Tongue (tissue), 2 donors: ENCODE data around the gene RAF1. TPM values are rescaled to one million over a fixed set of nuclear protein-coding genes. Genes with fewer than 3 reads are reported as not detected.
"Not testable (repeated sequence)": the region's sequence is repeated elsewhere in the genome, so short reads cannot be mapped to it uniquely, and the experiment has no call there.

Source experiments
- DNase-seq: peaks from one replicate; pipeline ENCODE4 v3.0.0-alpha.2; 2015
- total RNA-seq: library from RNA; depleted of rRNA; stranded (reverse); fragments of >200 nt; gene quantifications from one replicate; pipeline ENCODE4 v1.2.3, GENCODE V29; 2014

The RAF1 gene
- total RNA-seq, 1 donor from 2014 or later: 156 TPM

DNA sequence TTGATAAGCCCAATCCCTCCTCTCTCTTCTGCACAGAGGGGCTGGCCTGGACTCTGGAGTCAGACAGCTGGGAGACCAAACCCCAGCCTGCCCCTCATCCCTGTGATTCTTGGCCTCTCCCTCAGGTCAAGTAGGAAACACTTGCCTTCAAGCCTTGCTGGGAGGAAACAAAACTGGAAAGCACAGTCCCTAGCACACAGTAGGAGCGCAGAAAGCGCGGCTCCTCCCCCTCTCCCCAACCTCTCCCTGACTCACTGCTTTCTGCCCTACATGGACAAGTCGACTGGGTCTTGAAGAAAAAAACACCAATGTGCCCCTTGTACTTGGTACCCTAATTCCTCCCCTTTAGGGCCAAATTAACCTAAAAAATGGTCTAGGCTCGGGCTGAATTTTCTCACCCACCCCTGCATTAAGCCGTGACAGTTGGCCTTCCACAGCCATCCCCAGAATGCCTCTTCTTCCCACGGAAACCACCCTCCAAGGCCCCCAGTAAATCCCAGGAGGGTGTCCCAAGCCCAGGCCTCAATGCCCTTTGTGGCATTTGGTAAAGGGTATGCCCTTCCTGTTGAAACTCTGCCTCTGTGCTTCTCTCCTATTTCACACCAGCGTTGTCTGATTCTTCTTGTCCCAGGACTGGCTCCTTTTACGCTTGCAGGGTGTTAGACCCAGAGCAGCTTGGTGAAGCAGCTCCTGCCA, 11.3 kb upstream of the RAF1 start:
- no peak for DNase-seq

DNA sequence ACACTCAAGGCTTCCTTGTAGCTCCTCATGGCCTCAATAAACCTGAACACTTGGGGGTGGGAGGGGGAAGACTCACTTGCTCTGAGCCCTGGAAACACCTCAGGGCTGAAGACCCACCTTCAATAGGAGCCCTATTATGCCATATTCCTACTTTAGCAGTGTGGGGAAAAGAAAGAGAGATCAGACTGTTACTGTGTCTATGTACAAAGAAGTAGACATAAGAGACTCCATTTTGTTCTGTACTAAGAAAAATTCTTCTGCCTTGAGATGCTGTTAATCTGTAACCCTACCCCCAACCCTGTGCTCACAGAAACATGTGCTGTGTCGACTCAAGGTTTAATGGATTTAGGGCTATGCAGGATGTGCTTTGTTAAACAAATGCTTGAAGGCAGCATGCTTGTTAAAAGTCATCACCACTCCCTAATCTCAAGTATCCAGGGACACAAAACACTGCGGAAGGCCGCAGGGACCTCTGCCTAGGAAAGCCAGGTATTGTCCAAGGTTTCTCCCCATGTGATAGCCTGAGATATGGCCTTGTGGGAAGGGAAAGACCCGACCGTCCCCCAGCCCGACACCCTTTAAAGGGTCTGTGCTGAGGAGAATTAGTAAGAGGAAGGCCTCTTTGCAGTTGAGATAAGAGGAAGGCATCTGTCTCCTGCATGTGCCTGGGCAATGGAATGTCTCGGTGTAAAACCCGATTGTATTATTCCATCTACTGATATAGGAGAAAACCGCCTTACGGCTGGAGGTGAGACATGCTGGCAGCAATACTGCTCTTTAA, 10.2 kb upstream of the RAF1 start:
- not testable (repeated sequence) for DNase-seq

DNA sequence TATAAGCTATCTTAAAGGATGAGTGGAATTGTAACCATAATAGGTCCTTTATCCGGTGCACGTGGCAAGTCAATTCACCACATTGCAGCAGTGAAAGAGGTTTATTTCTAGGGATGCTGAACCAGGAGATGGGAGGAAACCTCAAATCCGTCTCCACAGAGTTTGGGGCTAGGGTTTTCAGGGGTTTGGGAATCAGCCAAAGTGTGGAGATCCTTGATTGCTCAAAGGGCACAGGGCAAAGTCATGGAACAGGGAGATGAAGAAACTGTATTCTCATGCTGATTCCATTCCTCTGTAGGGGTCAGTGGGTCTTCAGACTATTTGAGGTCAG, 7.2 kb upstream of the RAF1 start:
- DNase-seq: no peak

DNA sequence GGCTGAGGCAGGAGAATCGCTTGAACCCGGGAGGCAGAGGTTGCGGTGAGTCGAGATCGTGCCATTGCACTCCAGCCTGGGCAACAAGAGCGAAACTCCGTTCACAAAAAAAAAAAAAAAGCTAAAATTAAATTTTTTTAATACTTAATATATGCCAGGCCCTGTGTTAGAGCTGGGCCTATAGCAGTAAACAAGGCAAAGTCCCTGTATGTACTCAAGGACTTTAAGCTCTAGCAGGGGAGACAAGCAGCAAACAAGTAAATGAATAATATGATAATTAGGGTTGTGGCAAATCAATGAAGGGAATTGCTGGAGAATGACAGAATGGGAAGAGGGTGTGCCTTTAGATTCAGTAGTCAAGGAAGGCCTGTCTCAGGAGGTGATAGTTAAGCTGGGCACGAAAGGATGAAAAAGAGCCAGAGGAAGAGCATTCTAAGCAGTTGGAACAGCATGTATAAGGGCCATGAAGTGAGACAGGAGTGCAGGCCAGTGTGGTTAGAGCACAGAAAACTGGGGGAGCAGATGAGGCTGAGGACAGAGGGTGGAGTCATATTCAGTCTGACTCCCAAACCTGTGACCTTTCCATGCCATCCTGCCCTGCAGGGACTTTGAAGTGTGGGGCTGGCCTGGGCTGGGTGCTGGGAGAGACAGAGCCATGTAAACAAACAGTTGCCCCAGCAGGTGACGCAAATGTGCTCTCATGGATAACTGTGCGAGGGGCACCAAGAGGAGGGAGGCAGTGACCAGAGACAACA, 6.6 kb upstream of the RAF1 start:
- no peak for DNase-seq

DNA sequence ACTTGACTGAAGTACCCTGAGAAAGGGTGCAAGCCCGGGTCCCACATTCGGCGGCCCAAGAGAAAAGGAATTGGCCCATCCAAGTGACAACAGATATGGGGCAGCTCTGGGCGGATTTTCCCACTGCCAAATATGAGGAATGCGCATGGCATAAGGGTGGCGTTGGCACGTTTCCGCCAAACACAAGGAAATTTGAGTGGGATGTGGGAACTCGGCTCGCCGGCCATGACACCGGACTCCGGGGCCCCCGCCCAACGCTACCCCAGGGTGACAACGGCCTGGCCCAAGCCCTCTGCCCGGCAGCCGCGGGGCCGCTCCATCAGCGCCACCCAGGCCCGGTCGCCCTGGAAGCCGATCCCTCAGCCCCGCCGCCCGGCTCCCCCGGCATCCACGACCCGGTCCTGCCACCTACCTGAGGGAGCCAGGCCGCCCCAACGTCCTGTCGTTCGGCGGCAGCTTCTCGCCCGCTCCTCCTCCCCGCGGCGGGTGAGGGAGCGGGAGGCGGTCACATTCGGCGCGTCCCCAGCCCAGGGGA, 449 bp downstream of the RAF1 start:
- peak; percentile 67 for DNase-seq

DNA sequence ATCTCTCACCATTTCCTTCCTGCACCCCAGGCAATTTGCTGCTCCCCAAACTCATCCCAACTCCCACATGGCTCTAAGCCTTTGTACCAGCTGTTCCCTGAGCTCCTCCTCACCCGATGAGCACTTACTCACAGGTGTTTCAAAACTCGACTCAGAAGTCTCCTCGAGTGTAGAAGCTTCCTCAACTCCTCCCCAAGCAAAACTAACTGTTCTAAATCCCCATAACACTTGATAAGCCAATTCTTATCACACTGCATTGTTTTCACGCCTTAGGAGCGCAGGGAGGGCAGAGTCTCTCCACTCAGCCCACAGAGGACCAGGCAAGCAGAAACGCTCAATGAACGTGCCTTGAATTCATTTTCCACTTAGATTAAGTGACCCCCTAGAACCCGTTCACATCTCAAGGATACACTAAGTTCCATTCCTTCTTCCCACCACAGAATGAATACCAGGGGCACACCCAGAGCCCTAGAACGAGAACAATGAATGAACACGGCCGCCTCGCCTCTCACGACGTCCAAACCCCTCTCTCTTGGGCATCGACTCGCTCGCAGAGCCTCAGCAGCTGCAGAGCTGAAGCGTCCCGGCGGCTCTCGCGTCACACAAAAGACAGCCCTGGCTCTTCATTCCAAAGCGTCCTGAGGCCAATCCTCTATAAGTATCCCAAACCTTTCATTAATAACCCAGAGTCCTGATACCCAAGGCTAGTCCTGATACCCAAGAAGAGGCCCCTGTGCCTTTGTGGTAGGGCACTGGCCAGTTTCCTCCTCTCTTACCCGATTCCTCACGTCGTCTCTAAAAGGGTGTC, 1.1 kb downstream of the RAF1 start:
- DNase-seq: peak; percentile 82

DNA sequence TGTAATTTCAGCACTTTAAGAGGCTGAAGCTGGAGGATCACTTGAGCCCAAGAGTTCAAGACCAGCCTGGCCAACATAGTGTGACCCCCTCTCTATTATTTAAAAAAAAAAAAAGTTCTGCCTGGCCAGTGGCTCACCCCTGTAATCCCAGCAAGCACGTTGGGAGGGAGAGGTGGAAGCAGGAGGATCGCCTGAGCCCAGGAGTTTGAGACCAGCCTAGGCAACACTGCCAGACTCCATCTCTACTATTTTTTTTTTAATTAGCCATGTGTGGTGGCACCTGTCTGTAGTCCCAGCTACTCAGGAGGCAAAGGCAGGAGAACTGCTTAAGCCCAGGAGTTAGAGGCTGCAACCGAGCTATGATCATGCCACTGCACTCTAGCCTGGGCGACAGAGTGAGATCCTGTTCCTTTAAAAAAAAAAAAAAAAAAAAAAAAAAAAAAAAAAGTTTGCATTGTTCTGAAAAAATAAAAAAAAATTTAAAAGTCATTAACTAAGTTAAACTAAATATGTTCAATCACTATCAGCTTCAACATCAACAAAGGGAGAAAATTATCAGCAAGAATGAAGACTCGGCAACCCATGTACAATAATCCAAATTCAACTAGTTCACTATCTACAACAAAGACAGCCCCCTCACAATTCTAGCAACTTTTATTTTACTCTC, 1.9 kb downstream of the RAF1 start:
- DNase-seq: no peak

DNA sequence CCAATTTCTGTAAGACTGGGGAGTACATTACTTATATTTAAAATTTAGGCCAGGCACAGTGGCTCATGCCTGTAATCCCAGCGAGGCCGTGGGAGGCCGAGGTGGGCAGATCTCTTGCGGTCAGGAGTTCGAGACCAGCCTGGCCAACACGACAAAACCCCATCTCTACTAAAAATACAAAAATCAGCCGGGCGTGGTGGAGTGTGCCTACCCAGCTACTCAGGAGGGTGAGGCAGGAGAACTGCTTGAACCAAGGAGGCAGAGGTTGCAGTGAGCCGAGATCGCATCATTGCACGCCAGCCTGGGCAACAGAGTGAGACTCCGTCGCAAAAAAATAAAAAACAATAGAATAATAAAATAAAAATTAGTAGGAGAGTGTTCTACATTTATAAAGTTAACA, 2.5 kb downstream of the RAF1 start:
- not testable (repeated sequence) for DNase-seq

DNA sequence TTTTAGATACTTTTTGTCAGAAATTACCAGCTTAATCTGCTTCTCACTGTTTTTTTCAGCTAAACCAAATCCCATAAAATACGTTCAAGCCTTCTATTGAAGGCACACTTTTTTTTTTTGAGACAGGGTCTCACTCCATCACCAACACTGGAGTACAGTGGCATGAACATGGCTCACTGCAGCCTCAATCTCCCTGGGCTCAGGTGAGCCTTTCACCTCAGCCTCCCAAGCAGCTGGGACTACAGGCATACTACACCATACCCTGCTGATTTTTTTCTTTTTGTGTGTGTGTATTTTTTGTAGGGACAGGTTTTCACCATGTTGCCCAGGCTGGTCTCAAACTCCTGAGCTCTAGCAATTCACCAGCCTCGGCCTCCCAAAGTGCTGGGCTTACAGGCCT, 3.7 kb downstream of the RAF1 start:
- DNase-seq: no peak

DNA sequence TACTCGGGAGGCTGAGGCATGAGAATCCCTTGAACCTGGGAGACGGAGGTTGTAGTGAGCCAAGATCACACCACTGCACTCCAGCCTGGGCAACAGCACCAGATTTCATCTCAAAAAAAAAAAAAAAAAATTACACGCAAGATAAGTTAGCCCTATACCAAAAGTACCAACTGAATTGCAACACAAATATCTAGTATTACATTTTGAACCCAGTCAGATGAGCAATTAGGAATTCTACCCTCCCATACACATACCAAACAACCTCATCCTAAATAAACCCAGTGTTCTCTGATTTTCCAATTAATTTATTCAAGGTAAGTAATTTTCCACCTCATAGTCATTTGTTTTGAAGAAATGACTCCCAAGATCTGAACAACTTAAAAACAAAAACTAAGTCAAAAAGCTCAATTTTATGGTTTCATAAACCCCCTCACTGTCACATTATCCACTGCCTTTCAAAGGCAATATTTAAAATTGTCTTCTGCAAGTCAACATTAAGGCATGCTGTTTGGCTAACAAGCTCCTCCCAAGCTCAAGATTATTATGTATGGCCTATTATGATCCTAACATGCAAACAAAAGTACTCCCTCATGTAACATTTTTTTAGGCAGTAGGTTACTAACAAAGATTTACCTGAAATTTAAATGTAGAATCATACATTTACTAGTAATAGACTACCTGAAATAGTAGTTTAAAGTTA, 4.5 kb downstream of the RAF1 start:
- DNase-seq: no peak

DNA sequence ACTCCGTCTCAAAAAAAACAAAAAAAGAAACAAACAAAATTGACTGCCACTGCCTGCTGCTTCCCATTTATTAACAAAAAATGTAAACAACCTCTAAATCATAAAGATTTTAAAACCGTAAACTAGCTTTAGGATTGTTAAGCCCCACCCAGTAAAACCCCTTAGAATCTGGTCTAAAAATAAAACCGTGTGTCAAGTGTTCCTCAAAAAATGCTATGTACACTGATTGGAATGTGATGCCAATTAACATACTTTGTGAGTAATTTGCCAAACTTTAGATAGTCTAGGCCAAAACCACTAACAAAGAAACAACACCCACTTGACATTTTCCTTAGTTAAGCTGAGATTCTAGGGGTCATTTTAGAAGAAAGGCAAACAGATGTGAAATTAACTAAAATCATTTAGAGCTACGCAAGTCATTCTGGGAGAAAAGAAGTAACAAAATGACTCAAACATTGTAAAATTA, 5.3 kb downstream of the RAF1 start:
- peak; percentile 39 for DNase-seq

DNA sequence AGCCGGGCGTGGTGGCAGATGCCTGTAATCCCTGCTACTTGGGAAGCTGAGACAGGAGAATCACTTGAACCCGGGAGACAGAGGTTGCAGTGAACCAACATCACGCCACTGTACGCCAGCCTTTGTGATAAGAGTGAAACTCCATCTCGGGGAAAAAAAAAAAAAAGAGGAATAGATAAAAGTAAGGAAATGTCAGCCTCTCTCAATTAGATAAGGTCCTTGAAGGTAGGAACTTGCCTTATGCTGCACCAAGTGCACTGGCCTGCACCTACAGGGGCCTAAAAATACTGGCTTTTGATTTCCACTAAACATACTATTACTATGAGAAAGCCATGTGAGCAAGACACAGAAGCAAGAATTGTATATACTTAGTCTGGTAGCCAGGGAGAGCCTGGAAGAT, 7.1 kb downstream of the RAF1 start:
- no peak for DNase-seq

DNA sequence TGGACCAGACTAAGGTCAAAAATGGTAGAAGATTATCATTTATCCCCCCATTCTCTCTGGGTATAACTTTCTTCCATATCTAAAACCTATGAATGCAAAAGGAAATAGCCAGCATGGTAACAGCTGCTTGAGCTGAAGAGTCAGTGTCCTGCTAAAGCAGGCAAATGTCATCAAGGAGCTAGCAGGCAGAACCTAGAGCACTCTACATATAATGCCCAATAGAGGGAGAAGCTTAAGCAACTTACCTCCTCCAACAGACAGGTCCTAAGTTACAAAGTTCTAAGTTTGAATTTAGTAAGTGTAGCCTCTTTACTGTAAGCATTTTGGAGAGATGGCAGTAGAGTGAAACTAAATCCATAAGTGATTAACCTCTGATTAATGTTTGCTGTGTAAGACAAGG, 7.7 kb downstream of the RAF1 start:
- DNase-seq: no peak

DNA sequence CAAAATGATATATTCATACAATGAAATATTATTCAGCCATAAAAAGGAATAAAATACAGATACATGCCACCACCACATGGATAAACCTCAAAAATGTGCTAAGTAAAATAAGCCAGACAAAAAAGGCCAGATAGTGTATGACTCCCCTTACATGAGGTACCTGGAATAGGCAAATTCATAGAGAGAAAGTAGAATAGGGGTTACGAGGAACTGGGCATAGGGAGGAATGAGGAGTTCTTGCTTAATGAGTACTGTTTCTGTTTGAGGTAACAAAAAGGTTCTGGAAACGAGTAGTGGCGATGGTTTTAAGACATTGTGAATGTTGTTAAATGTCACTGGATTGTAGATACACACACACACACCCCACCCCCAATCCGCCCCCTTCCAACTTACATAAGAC, 8.2 kb downstream of the RAF1 start:
- DNase-seq: no peak

DNA sequence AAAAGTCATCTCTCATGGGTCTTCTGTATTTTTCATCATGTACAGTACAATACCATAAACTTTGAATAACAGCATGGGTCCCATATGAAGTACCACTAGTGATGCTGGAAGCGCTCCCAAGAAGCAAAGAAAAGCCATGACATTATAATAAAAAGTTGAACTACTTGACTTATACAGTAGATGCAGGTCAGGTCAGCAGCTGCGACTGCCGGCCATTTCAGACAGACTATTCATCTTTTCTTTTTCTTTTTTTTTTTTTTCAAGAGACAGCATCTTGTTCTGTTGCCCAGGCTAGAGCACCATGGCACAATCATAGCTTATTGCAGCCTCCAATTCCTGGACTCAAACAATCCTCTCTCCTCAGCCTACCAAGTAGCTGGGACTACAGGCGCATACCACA, 10.2 kb downstream of the RAF1 start:
- DNase-seq: no peak

DNA sequence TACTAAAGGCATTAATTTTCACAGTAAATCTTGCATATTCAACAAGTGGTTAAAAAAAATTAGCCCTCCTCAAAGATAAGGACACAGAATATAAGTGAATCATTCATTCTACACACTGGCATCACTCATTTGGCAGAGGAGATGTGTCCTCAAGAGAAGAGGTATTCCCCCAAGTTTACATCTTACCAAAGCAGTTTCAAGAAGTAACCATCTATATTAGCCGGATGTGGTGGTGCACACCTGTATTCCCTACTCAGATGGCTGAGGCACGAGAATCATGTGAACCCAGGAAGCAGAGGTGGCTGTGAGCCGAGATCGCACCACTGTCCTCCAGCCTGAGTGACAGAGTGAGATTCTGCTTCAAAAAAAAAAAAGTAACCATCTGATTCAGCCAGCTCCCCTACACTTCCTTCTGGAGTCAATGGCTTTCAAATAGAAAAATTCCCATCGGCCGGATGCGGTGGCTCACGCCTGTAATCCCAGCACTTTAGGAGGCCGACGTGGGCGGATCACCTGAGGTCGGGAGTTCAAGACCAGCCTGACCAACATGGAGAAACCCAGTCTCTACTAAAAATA, 15.4 kb downstream of the RAF1 start:
- DNase-seq: no peak

DNA sequence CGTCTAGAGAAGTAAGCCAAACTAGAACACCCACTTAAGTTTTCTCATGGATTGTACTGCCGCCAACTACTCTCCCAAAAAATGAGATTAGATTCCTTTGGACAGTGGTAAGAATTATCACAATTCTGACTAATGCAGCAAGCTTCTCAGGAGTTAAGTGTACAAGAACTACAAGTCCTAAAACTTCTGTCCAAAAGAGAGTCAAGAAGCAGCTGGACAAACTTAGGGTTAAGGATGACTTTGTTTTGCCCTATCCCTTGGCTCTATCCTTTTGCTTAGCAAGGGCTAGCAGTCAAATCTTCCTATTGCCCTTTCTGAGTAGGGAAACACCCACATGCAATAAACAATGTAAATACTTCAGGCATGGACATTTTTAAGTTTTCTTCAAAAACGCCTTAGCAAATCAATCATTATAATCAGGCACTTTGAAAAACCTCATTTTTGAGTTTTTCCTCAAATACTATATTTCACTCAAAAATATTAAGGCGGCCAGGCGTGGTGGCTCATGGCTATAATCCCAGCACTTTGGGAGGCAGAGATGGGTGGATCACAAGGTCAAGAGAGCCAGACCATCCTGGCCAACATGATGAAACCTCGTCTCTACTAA, 19.5 kb downstream of the RAF1 start:
- no peak for DNase-seq

DNA sequence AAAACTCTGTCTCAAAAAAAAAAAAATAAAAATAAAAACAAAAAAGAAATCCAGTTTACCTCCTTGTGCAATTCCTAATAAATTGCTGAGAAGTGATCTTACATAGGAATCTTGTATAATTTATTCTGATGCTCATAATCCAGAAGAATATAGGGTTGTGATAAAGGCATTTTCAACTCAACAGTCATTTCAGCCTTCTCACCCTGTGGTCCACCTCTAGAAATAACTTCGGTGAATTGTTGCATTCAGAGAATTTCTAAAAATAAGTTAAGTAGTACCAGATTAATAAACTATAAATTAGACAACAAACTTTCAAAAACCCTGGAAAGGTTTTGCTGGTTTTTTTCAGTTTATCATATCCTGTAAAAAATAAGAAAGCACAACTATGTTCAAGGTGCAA, 20.2 kb downstream of the RAF1 start:
- DNase-seq: no peak

DNA sequence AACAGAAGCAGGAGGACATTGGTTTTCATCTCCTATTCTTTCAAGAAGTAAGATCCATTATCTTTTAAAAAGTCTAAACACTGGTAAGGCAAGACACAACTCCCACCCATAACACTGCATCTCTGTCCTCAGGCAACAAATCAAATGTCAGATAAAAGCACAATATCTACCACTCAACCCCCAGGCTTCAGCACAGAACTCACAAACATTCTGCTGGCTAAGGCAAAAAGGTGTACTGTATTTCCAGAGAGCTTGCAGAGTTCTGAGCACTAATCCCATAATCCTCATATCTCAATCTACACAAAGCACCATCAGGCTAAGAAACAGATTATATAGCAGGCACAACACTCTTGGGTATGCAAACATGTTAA, 20.9 kb downstream of the RAF1 start:
- no peak for DNase-seq

DNA sequence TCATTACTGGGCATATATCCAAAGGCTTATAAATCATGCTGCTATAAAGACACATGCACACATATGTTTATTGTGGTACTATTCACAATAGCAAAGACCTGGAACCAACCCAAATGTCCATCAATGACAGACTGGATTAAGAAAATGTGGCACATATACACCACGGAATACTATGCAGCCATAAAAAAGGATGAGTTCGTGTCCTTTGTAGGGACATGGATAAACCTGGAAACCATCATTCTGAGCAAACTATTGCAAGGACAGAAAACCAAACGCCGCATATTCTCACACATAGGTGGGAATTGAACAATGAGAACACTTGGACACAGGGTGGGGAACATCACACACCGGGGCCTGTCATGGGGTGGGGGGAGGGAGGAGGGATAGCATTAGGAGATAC, 23.1 kb downstream of the RAF1 start:
- DNase-seq: not testable (repeated sequence)
